Lower leg skin (tissue), 3 donors: ENCODE results near the gene YY2.

Source experiments
- CTCF ChIP-seq, 3 donors: fragments of 450-650 bp; IDR thresholded peaks; one replicate each; pipeline ENCODE4 v1.5.1; 2016; ENCODE audit warnings: antibody characterized with exemption in 3 of 3, mild to moderate bottlenecking in 3 of 3, moderate library complexity in 2 of 3
- POLR2A ChIP-seq, 2 donors: fragments of 450-650 bp; IDR thresholded peaks; one replicate each; pipeline ENCODE4 v1.6.1; 2016 to 2017; ENCODE audit warnings: antibody characterized with exemption in 2 of 2, mild to moderate bottlenecking in 1 of 2, moderate library complexity in 1 of 2

- TF ChIP-seq CTCF (IDR thresholded peaks at IDR 0.05) (no peak), POLR2A (IDR thresholded peaks at IDR 0.05) (no peak)
Observed at GRCh38 chrX:21813612-21814368, 42.0 kb upstream of the YY2 start.
